Astrocyte (in vitro differentiated cells and primary cell): Measurements from ENCODE around the gene MDM2. TPM values are rescaled to one million over a fixed set of nuclear protein-coding genes. Genes with fewer than 3 reads are reported as not detected.
A peak's percentile ranks its signal among the peaks of the same experiment; 100 is the strongest.

Experiments used
- DNase-seq: peaks from one replicate; pipeline ENCODE4 v3.0.0-alpha.2; 2010; ENCODE audit warnings: low read depth
- FAIRE-seq: peaks from 2 replicates; lab custom pipeline; 2011; peaks lifted over from hg19 to GRCh38; lab: Jason Lieb, UNC
- H2AFZ ChIP-seq: 2 replicates; pipeline ENCODE4 v1.6.0; 2012; ENCODE audit warnings: low read depth, low read length, inconsistent platforms
- H3K27ac ChIP-seq: 2 replicates; pipeline ENCODE4 v1.5.1; 2011; ENCODE audit warnings: low read depth, low read length, inconsistent platforms
- H3K27me3 ChIP-seq: 2 replicates; pipeline ENCODE4 v1.6.0; 2011; ENCODE audit warnings: low read length, inconsistent platforms; ENCODE audit not compliant: insufficient read depth
- H3K36me3 ChIP-seq: 2 replicates; pipeline ENCODE4 v1.5.1; 2011; ENCODE audit warnings: low read length, inconsistent platforms; ENCODE audit not compliant: insufficient read depth
- H3K4me1 ChIP-seq: 2 replicates; pipeline ENCODE4 v1.5.1; 2011; ENCODE audit warnings: low read length, inconsistent platforms; ENCODE audit not compliant: insufficient read depth
- H3K4me2 ChIP-seq: 2 replicates; pipeline ENCODE4 v1.6.0; 2012; ENCODE audit warnings: low read length, inconsistent platforms
- H3K4me3 ChIP-seq: 2 replicates; pipeline ENCODE4 v1.5.1; 2011; ENCODE audit warnings: low read depth, mild to moderate bottlenecking, low read length, inconsistent platforms; ENCODE audit not compliant: insufficient read depth
- H3K79me2 ChIP-seq: 2 replicates; pipeline ENCODE4 v1.6.0; 2012; ENCODE audit warnings: mild to moderate bottlenecking, low read length, inconsistent platforms; ENCODE audit not compliant: insufficient read depth
- H3K9ac ChIP-seq: 2 replicates; pipeline ENCODE4 v1.6.0; 2012; ENCODE audit warnings: mild to moderate bottlenecking, low read length, inconsistent platforms
- H3K9me3 ChIP-seq: 2 replicates; pipeline ENCODE4 v1.5.1; 2012; ENCODE audit warnings: low read depth, mild to moderate bottlenecking, low read length, inconsistent platforms; ENCODE audit not compliant: insufficient read depth
- H4K20me1 ChIP-seq: 2 replicates; pipeline ENCODE4 v1.6.0; 2012; ENCODE audit warnings: low read length, inconsistent platforms; ENCODE audit not compliant: insufficient read depth
- H3K27ac Mint-ChIP-seq: one replicate; pipeline ENCODE4 v1.8.0; 2021; ENCODE audit warnings: mild to moderate bottlenecking, mixed read lengths; ENCODE audit not compliant: unreplicated experiment
- H3K27me3 Mint-ChIP-seq: one replicate; pipeline ENCODE4 v1.8.0; 2021; ENCODE audit warnings: low read depth, mixed read lengths; ENCODE audit not compliant: unreplicated experiment
- H3K36me3 Mint-ChIP-seq: one replicate; pipeline ENCODE4 v1.8.0; 2021; ENCODE audit warnings: low read depth, mixed read lengths; ENCODE audit not compliant: unreplicated experiment
- H3K4me1 Mint-ChIP-seq: one replicate; pipeline ENCODE4 v1.8.0; 2021; ENCODE audit warnings: low read depth, mixed read lengths; ENCODE audit not compliant: unreplicated experiment
- H3K4me3 Mint-ChIP-seq: one replicate; pipeline ENCODE4 v1.8.0; 2021; ENCODE audit warnings: mild to moderate bottlenecking, moderate library complexity, mixed read lengths; ENCODE audit not compliant: unreplicated experiment
- H3K9me3 Mint-ChIP-seq: one replicate; pipeline ENCODE4 v1.8.0; 2021; ENCODE audit warnings: mild to moderate bottlenecking, mixed read lengths; ENCODE audit not compliant: unreplicated experiment
- CTCF ChIP-seq: IDR thresholded peaks from 2 replicates; pipeline ENCODE4 v1.5.1; 2011; ENCODE audit warnings: low read depth, mild to moderate bottlenecking, inconsistent platforms, low read length, moderate library complexity; ENCODE audit not compliant: insufficient read depth
- EZH2 ChIP-seq: IDR thresholded peaks from 2 replicates; pipeline ENCODE4 v1.6.1; 2012; ENCODE audit warnings: mild to moderate bottlenecking, low read length, inconsistent platforms; ENCODE audit not compliant: insufficient read depth
- total RNA-seq: library from RNA; stranded (reverse); gene quantifications from 2 replicates; pipeline ENCODE4 v1.2.1, GENCODE V29; 2021

Gene MDM2
- total RNA-seq, 1 donor from 2014 or later, result 828 TPM

GRCh38 chr12:68790081-68790951 lies 17.7 kb upstream of the MDM2 start:
- Mint-ChIP-seq H3K9me3 (no peaks in the 10 kb centered on the region), H3K27me3 (no peaks in the 10 kb centered on the region), H3K36me3 (no peaks in the 10 kb centered on the region), H3K4me1 (peaks cover 12% of the 10 kb centered on the region), H3K27ac (peak overlapping the region; percentile 7), H3K4me3 (no peak overlapping the region)
- DNase-seq, result no peak
- Histone ChIP-seq H3K79me2 (no peaks in the 10 kb centered on the region), H3K9ac (no peak overlapping the region), H3K36me3 (no peaks in the 10 kb centered on the region), H4K20me1 (no peaks in the 10 kb centered on the region), H3K9me3 (no peaks in the 10 kb centered on the region), H3K27me3 (no peaks in the 10 kb centered on the region), H3K4me1 (peaks cover 3% of the 10 kb centered on the region), H3K4me2 (no peak overlapping the region), H3K27ac (no peak overlapping the region), H3K4me3 (no peak overlapping the region), H2AFZ (no peak overlapping the region)
- no peak for FAIRE-seq
- TF ChIP-seq CTCF, result no peak
- no peak for TF ChIP-seq EZH2

- Histone ChIP-seq H3K36me3 (no peaks in the 10 kb centered on the region), H4K20me1 (no peaks in the 10 kb centered on the region), H3K27me3 (no peaks in the 10 kb centered on the region), H2AFZ (no peak overlapping the region), H3K9me3 (no peaks in the 10 kb centered on the region), H3K4me3 (no peak overlapping the region), H3K4me2 (no peak overlapping the region), H3K79me2 (no peaks in the 10 kb centered on the region), H3K27ac (no peak overlapping the region), H3K4me1 (peaks cover 3% of the 10 kb centered on the region), H3K9ac (no peak overlapping the region)
- Mint-ChIP-seq H3K27me3 (no peaks in the 10 kb centered on the region), H3K27ac (no peak overlapping the region), H3K36me3 (no peaks in the 10 kb centered on the region), H3K4me1 (peaks cover 9% of the 10 kb centered on the region), H3K9me3 (no peaks in the 10 kb centered on the region), H3K4me3 (no peak overlapping the region)
- TF ChIP-seq EZH2 (no peak), CTCF (no peak)
- DNase-seq (no peak), FAIRE-seq (no peak)
These were observed 17.1 kb upstream of the MDM2 start for GRCh38 chr12:68790952-68791234.

- Histone ChIP-seq H3K4me1 (peaks cover 3% of the 10 kb centered on the region), H3K27ac (no peak overlapping the region), H3K4me2 (no peak overlapping the region), H3K36me3 (no peaks in the 10 kb centered on the region), H3K79me2 (no peaks in the 10 kb centered on the region), H3K4me3 (no peak overlapping the region), H2AFZ (no peak overlapping the region), H3K9ac (no peak overlapping the region), H3K27me3 (no peaks in the 10 kb centered on the region), H4K20me1 (no peaks in the 10 kb centered on the region), H3K9me3 (no peaks in the 10 kb centered on the region)
- H3K4me3 Mint-ChIP-seq, result no peak overlapping the region
- FAIRE-seq (no peak), DNase-seq (no peak)
- H3K9me3 Mint-ChIP-seq, result no peaks in the 10 kb centered on the region
- TF ChIP-seq EZH2 (no peak), CTCF (no peak)
- H3K36me3 Mint-ChIP-seq, result no peaks in the 10 kb centered on the region
- no peaks in the 10 kb centered on the region for H3K27me3 Mint-ChIP-seq
- H3K27ac Mint-ChIP-seq, result no peak overlapping the region
- H3K4me1 Mint-ChIP-seq, result peaks cover 9% of the 10 kb centered on the region
These were observed 16.0 kb upstream of the MDM2 start for GRCh38 chr12:68791897-68792481.
